ENCODE results near the gene GNA15.

GNA15 gene

DNA sequence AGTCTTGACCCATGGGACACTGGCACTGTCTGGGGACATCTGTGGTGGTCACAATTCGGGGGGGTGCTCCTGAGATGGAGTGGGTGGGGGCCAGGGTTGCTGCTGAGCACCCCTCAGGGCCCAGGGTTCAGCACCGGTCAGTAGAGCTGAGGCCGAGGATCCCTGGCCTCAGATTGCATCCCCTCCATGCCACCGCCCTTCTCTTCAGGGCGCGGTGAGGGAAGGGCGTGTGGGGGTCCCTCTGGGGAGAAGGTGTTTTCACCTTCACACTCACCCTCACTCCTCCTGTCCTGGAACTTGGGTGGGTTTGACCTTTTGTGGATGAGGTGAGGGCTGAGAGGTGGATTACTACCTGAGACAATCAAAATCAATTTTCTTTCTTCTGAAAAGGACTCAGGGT lies 28.2 kb upstream of the GNA15 start:
- no peak for DNase-seq

- DNase-seq: no peak
Measured at GRCh38 chr19:3108775-3109174, 27.1 kb upstream of the GNA15 start.

GRCh38 chr19:3109491-3109890 lies 26.3 kb upstream of the GNA15 start:
- no peak for DNase-seq

- DNase-seq: no peak
Measured at GRCh38 chr19:3110126-3110825, 25.6 kb upstream of the GNA15 start.

GRCh38 chr19:3111586-3112247 lies 24.1 kb upstream of the GNA15 start:
- no peak for DNase-seq

DNA sequence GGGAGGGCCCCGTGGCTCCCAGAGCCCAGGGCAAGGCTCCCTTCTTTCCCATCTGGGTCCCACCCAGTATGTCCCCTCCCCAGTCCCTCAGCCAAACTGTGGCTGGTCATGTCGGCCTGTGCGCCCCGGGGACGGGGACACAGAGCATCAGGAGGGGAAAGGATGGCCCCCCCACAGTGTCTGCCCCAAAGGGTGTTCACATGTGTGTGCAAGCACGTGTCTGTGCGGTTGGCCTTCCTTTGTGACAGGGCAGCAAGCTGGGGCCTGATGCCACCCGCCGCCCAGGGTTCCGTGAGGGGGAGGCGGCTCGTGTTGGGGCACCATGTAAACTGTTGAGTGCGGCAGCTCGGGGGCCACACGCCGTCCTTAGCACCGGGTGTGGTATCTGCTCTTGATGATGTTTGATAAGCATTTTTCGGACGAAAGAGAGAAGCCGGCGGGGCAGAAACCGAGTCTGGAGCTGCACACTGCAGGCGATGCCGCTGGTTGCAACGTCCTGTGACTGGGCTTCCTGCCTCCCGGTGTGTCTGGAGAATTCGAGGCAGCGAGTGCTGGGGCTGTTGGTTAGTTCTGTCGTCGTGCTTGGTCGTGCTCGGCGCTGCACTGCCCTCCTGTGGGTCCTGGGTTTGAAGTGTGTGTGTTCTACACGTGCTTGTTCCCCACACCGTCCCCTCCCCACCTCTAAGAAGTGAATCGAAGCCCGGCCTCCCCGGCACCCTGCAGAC lies 23.3 kb upstream of the GNA15 start:
- DNase-seq: no peak

DNA sequence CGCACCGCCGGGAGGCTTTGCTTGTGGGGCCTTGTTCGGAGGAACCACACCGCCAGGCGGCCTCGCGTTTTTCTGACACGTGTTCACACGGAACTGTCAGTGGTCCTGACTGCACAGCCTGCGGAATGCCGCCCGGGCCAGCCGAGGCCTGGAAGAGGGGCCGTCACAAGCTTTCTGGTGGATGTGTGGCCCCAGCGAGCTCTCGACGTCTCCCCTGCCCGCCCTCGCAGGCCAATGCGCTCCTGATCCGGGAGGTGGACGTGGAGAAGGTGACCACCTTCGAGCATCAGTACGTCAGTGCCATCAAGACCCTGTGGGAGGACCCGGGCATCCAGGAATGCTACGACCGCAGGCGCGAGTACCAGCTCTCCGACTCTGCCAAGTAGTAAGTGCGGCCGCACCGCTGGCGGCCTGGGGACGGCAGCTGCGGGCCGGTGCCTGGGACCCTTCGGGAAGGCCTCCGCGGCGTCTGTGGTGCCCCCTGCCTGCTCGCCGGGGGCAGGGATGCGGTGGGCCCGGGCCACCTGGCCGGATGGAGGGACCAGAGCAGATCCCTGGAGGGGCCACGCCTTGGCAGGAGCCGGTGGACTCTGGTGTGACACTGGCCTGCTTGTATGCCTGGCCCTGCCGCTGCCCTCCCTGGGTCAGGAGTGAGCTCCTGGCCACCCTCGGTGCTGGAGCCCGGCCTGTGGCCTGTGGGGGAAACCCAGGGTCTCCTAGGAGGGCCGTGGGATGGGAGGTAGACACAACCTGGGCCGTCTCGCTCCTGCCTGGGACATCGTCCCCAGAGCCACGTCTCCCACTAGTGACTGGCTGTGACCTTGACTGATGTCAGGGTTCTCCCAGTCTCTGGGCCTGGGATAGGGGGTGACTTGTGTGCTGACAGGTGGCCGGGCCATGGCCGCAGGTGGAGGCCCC lies 22.5 kb upstream of the GNA15 start:
- DNase-seq: no peak

GRCh38 chr19:3114018-3114726 lies 21.7 kb upstream of the GNA15 start:
- no peak for DNase-seq

GRCh38 chr19:3114811-3115210 lies 21.0 kb upstream of the GNA15 start:
- DNase-seq: no peak

DNA sequence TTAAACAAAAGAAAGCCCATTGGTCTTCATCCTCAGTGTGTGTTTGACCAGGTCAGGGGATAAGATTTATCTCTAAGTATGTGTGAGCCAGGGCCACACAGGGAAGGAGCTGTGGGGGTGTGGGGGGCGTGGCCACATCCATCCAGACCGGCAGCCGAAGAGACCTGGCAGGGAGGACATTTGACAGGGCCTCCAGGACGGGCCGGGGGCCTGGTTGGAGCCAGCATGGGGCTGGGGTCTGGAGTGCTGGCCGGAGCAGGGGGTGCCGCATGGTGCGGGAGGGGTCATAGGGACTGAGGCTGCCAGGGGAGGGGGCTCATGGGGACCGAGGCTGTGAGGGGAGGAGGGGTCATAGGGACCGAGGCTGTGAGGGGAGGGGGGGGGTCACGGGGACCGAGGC lies 20.4 kb upstream of the GNA15 start:
- DNase-seq: no peak

DNA sequence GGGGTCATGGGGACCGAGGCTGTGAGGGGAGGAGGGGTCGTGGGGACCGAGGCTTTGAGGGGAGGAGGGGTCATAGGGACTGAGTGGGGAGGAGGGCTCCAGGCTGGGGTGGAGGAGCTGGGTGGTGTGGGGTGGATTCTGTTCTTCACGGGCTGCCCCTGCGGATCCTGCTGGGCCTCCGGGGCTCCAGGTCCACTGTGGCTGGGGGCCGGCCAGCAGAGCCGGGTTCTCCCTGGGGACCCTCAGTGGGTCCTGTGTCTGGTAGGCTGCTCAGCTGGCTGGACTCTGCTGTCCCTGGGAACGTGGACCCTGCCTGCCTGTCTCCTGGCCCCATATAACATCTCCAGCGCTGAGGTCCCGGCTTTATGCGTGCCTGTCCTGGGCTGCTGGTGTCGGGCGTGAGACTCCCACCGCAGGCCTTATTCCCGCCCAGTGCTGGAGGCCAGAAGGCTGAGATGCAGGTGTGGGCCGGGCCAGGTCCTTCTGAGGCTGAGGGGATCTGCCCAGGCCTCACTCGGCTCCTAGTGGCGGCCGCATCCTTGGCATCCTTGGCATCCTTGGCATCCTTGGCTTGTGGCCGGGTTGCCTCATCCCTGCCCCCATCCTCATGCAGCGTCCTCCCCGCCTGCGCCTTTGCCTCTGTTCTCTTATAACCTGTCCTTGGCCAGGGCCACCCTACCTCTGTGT lies 19.8 kb upstream of the GNA15 start:
- DNase-seq: no peak

DNA sequence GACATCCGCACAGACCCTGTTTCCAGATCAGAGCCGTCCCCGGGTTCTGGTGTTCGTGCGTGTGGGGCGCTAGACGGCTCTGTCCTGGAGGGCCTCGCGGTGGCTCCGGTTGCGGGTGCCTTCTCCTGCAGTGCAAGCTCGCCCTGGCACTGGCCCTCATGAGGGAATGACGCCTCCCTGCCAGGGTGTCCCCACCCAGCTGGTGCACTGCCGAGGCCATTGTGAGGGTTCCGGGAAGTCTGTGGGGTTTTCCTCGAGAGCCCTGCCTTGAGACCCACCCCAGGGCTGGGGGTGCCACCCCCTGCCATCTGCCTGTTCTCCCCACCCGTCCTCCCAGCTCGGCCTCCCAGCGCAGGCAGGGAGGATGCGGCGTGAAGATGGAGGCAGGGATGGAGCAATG lies 19.2 kb upstream of the GNA15 start:
- no peak for DNase-seq

DNA sequence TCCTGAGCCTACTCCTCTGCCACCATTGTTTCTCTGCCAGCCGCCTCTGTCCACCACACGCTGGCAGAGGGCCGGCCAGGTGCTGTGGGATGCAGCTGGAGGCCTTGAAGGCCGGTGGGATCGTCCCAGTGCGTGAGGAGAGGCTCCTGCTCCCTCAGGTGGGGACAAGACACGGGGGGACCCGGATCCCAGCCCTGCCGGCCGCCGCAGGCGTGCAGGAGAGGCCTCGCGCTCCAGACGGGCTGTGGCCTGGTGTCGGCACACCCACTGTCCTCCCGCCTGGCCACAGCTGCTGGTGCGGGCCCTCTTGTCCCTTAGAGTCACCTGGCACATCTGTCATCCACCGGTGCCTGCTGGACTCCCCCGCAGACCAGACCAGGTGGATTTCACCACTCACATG lies 18.1 kb upstream of the GNA15 start:
- no peak for DNase-seq

GRCh38 chr19:3118232-3119070 lies 17.4 kb upstream of the GNA15 start:
- no peak for DNase-seq

DNA sequence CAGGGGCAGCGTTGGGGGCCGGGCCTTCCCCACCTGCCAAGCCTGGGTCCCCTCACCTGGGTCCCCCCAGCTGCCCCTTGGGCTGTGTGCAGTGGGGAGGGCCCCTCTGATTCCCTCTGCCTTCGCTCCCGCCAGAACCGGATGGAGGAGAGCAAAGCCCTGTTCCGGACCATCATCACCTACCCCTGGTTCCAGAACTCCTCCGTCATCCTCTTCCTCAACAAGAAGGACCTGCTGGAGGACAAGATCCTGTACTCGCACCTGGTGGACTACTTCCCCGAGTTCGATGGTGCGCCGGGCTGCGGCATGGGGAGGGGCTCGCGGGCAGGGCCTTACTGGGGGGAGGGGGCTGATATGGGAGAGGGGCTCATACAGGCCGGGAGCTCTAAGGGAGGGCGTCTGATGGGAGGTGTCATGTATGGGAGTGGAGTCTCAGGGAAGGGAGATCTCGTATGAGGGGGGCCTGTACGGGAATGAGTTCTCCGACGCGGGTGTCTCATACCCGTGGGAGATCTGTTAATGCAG lies 16.7 kb upstream of the GNA15 start:
- DNase-seq: no peak

DNA sequence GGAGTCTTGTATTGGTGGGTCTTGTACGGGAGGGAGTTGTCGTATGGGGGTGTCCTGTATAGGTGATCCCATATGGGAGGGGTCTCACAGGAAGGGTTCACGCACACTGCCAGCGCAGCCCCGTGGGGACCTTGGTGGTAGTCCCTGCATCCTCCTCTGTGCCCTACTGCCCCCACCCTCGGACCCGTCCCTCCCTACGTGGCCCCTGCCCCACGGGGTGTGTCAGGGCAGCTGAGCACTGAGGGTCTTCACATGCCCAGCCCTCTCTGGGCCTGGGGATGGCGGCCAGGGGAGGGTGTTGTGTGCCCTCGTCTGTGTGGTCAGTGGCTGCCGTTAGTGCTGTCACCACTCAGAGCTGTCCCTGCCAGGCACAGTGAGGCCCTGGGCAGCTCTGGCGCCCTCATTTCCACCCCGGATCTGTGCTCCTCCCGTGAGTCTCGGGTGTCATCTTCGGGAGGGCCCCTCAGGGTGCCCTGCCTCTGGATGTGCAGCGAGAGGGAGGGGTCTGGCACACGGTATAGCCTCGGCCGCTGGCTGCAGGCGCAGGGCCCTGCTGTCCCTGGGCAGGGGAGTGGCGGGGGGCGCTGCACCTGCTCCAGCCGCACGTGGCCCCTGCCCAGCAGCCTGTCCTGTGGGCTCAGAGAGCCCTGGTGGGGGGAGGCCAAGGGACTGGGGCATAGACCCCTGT lies 16.0 kb upstream of the GNA15 start:
- DNase-seq: no peak

GRCh38 chr19:3120611-3121276 lies 15.1 kb upstream of the GNA15 start:
- DNase-seq: no peak

DNA sequence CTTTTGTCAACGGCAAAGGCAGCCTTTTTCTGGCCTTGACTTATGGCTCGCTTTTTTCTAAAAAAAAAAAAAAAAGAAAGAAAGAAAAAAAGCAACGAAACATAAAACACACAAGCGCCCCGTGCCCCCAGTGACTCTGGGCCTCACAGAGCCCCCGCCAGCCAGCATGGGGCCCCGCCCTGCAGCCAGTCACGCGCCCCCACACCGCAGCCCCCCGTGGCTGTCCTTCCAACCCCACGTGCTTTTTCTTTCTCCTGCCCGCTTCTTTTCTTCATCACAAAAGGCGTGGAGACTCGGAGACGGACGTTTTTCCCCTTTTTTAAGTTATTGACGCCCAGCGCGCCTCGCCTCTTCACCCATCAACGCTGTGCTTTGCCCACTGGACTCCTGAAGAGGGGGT lies 14.4 kb upstream of the GNA15 start:
- DNase-seq: no peak

DNA sequence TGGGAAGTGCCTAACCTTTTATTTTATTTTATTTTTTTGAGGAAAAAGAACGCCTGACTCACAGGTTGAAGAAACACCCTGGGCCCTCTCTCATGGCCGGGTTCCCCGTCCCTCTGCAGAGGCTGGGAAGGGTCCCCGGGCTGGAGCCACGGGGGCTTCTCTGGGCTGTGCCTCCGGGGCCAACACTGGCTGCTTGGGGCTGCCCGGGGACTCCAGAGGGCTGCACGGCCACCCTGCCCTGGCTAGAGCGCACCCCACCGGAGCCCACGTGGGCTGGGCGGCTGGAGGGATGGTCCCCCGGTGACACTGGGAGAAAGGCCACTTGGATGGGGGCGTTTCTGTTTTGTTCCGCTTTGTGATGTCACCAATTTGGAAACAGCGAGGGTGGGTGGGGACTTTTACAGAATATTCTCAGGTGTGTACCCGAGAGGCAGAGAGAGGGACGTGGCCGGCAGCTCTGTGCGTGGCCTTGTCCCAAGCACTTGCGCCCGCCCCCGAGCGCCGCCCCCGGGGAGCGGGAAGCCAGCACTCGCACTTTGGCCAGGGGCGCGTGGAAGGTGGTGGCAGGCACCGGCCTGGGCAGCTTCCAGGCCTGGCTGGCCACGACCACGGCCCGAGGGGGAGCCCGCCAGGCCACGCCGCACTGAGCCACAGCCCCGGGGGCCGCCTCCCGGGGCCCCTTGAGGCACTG lies 13.9 kb upstream of the GNA15 start:
- DNase-seq: no peak
